ENCODE data around the gene CSAD. TPM values are rescaled to one million over a fixed set of nuclear protein-coding genes. Genes with fewer than 3 reads are reported as not detected.
"Not testable (repeated sequence)": the region's sequence is repeated elsewhere in the genome, so short reads cannot be mapped to it uniquely, and the experiment has no call there.

CSAD gene
- total RNA-seq, 2 donors from 2014 or later: 29.8 to 43.5 TPM

- no peak for ATAC-seq (replicated peaks)
- H3K36me3 Mint-ChIP-seq (ENCODE audit: low read depth): peaks cover 88% of the 10 kb centered on the region
- no peaks in the 10 kb centered on the region for H3K27me3 Mint-ChIP-seq
- peaks cover 23% of the 10 kb centered on the region for H3K4me1 Mint-ChIP-seq
- peak overlapping the region; percentile 66 for H3K27ac Mint-ChIP-seq
- no peak overlapping the region for H3K4me3 Mint-ChIP-seq
- no peaks in the 10 kb centered on the region for H3K9me3 Mint-ChIP-seq
Observed at GRCh38 chr12:53185582-53186153, 4.9 kb upstream of the CSAD start.

DNA sequence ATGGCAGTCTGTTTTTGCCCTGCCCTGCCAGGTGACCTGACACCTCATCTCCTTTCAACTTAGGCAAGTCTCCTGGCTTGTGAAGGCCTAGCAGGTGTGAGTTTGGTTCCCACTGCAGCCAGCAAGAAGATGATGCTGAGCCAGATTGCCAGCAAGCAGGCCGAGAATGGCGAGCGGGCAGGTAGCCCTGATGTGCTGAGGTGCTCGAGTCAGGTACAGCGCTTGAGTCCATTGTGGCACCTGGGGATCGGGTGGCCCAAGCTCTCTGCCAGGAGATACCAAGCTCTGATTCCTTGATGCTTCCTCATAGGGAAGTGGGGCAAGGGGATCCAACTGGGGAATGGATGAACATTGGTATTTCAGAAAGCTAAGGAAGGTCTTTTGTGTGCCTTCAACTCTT is 4.1 kb upstream of the CSAD start:
- peak overlapping the region; percentile 66 for H3K27ac Mint-ChIP-seq
- H3K27me3 Mint-ChIP-seq: no peaks in the 10 kb centered on the region
- no peaks in the 10 kb centered on the region for H3K9me3 Mint-ChIP-seq
- H3K4me3 Mint-ChIP-seq: peak overlapping the region; percentile 13
- H3K4me1 Mint-ChIP-seq: peaks cover 23% of the 10 kb centered on the region
- peaks cover 89% of the 10 kb centered on the region for H3K36me3 Mint-ChIP-seq (ENCODE audit: low read depth)
- no peak for ATAC-seq (replicated peaks)

- ATAC-seq (replicated peaks): no peak
- Mint-ChIP-seq H3K4me3 (peak overlapping the region; percentile 95), H3K27ac (no peak overlapping the region)
Observed at GRCh38 chr12:53182903-53183302, 2.2 kb upstream of the CSAD start.

GRCh38 chr12:53181935-53182334 is 1.2 kb upstream of the CSAD start:
- peaks cover 64% of the 10 kb centered on the region for H3K36me3 Mint-ChIP-seq (ENCODE audit: low read depth)
- H3K4me1 Mint-ChIP-seq: peaks cover 31% of the 10 kb centered on the region
- ATAC-seq (replicated peaks): no peak
- no peaks in the 10 kb centered on the region for H3K9me3 Mint-ChIP-seq
- peak overlapping the region; percentile 95 for H3K4me3 Mint-ChIP-seq
- peak overlapping the region; percentile 89 for H3K27ac Mint-ChIP-seq
- H3K27me3 Mint-ChIP-seq: no peaks in the 10 kb centered on the region

More at GRCh38 chr12:53182903-53183302, 2.2 kb upstream of the CSAD start:
- peaks cover 73% of the 10 kb centered on the region for H3K36me3 Mint-ChIP-seq (ENCODE audit: low read depth)
- no peaks in the 10 kb centered on the region for H3K9me3 Mint-ChIP-seq
- peaks cover 31% of the 10 kb centered on the region for H3K4me1 Mint-ChIP-seq
- H3K27me3 Mint-ChIP-seq: no peaks in the 10 kb centered on the region

GRCh38 chr12:53180931-53181645 is 363 bp upstream of the CSAD start:
- Mint-ChIP-seq H3K4me1 (peaks cover 31% of the 10 kb centered on the region), H3K27ac (peak overlapping the region; percentile 89)
- ATAC-seq (replicated peaks): peak; percentile 59

DNA sequence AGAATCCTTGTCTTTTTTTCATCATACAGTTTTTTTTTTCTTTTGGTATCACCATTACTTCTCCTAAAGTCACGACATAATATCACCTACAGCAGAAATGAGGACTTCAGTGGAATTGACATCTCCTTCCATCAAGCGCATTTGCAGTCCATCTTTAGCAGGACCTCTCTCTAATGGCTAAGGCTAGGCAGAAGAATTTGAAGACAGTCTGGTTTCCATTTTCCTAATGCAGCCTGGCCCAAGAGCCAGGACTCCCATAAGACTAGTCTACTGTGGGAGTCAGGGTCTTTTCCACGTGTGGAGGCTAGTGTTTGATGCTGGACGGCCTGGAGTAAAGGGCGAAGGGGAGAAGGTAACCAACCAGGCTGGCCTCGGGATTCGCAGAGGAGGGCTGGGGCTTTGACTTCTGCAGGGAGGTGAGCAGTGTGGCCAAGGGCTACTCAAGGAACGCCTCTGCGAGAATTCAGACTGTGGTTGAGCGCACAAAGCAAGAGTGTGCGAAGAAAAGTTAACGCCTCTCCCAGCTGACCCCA is 972 bp downstream of the CSAD start:
- peak; percentile 27 for ATAC-seq (replicated peaks)
- Mint-ChIP-seq H3K27ac (peak overlapping the region; percentile 89), H3K36me3 (ENCODE audit: low read depth) (peaks cover 42% of the 10 kb centered on the region), H3K9me3 (no peaks in the 10 kb centered on the region), H3K4me3 (peak overlapping the region; percentile 95), H3K4me1 (peaks cover 35% of the 10 kb centered on the region), H3K27me3 (no peaks in the 10 kb centered on the region)

More at GRCh38 chr12:53180931-53181645, 363 bp upstream of the CSAD start:
- Mint-ChIP-seq H3K4me3 (peak overlapping the region; percentile 95), H3K36me3 (ENCODE audit: low read depth) (peaks cover 55% of the 10 kb centered on the region), H3K27me3 (no peaks in the 10 kb centered on the region), H3K9me3 (no peaks in the 10 kb centered on the region)

GRCh38 chr12:53178803-53179202 is 1.9 kb downstream of the CSAD start:
- Mint-ChIP-seq H3K36me3 (ENCODE audit: low read depth) (peaks cover 35% of the 10 kb centered on the region), H3K4me1 (peaks cover 30% of the 10 kb centered on the region), H3K27ac (peak overlapping the region; percentile 89), H3K4me3 (peak overlapping the region; percentile 95)
- not testable (repeated sequence) for H3K27me3 Mint-ChIP-seq; ATAC-seq (replicated peaks); H3K9me3 Mint-ChIP-seq

DNA sequence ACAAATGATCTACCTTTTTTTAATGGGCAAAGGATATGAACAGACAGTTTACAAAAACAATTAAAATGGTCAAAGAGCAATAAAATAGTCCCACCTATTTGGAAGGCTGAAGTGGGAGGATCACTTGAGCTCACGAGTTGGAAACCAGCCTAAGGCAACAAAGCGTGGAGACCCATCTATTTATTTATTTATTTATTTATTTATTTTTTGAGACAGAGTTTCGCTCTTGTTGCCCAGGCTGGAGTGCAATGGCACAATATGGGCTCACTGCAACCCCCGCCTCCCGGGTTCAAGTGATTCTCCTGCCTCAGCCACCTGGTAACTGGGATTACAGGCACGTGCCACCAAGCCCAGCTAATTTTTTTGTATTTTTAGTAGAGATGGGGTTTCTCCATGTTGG is 3.3 kb downstream of the CSAD start:
- H3K27ac Mint-ChIP-seq; H3K9me3 Mint-ChIP-seq; ATAC-seq (replicated peaks); H3K4me3 Mint-ChIP-seq; H3K27me3 Mint-ChIP-seq: not testable (repeated sequence)
- peaks cover 26% of the 10 kb centered on the region for H3K4me1 Mint-ChIP-seq
- peaks cover 22% of the 10 kb centered on the region for H3K36me3 Mint-ChIP-seq (ENCODE audit: low read depth)

- no peak for ATAC-seq (replicated peaks)
- peaks cover 19% of the 10 kb centered on the region for H3K4me1 Mint-ChIP-seq
- H3K9me3 Mint-ChIP-seq: no peaks in the 10 kb centered on the region
- H3K27ac Mint-ChIP-seq: no peak overlapping the region
- H3K4me3 Mint-ChIP-seq: no peak overlapping the region
- peaks cover 15% of the 10 kb centered on the region for H3K36me3 Mint-ChIP-seq (ENCODE audit: low read depth)
- no peaks in the 10 kb centered on the region for H3K27me3 Mint-ChIP-seq
Observed at GRCh38 chr12:53176750-53177149, 4.0 kb downstream of the CSAD start.

- no peaks in the 10 kb centered on the region for H3K9me3 Mint-ChIP-seq
- H3K27ac Mint-ChIP-seq: no peak overlapping the region
- H3K36me3 Mint-ChIP-seq (ENCODE audit: low read depth): peaks cover 1% of the 10 kb centered on the region
- H3K4me1 Mint-ChIP-seq: peaks cover 13% of the 10 kb centered on the region
- no peak for ATAC-seq (replicated peaks)
- no peak overlapping the region for H3K4me3 Mint-ChIP-seq
- no peaks in the 10 kb centered on the region for H3K27me3 Mint-ChIP-seq
Observed at GRCh38 chr12:53174881-53175491, 5.7 kb downstream of the CSAD start.

DNA sequence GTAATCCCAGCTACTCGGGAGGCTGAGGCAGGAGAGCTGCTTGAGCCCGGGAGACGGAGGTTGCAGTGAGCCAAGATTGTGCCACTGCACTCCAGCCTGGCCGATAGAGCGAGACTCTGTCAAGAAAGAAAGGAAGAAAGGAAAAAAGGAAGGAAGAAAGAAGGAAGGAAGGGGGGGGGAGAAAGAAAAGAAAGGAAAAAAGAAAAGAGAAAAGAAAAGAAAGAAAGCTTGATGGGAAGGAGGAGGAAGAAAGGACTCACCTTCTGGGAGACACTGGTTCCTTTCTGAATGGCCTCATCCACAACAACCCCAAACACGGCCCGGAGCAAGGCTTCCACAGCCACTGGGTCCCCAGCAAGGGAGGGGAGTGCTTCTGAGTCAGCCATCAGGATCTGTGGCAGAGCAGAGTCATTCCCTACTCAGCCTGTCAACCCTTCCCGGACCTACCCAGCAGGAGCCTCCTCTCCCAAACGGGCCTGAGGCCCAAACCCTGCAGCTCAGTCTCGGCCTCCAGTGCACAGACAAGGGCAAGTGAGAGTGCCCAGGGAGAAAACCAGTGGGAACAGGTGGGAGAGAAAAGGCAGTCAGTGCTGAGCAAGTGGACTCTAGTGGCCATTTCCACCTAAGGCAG is 7.5 kb downstream of the CSAD start:
- H3K4me1 Mint-ChIP-seq: peaks cover 5% of the 10 kb centered on the region
- no peaks in the 10 kb centered on the region for H3K36me3 Mint-ChIP-seq (ENCODE audit: low read depth)
- H3K27ac Mint-ChIP-seq: peak overlapping the region; percentile 59
- H3K4me3 Mint-ChIP-seq: no peak overlapping the region
- ATAC-seq (replicated peaks): no peak
- H3K27me3 Mint-ChIP-seq: no peaks in the 10 kb centered on the region
- no peaks in the 10 kb centered on the region for H3K9me3 Mint-ChIP-seq

DNA sequence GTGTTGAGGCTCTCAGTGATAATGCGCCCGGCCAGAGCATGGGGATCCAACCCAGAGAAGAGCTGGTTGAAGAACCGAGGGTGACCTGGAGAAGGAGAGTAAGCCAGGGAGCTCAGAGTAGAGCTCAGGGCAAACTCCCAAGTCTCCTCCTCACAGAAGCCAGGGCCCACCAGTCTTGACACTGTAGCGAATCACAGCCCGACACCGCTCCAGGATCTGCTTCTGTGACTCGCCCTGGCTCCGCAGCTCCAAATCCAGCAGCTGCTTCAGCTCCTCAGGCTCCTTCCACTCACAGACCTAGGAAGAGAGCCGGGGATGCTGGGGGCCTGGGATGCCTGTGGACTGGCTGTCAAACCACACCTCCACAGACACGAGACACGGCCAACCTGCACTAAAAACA is 8.4 kb downstream of the CSAD start:
- H3K9me3 Mint-ChIP-seq: no peaks in the 10 kb centered on the region
- no peak for ATAC-seq (replicated peaks)
- peak overlapping the region; percentile 59 for H3K27ac Mint-ChIP-seq
- H3K4me1 Mint-ChIP-seq: peaks cover 5% of the 10 kb centered on the region
- no peaks in the 10 kb centered on the region for H3K36me3 Mint-ChIP-seq (ENCODE audit: low read depth)
- H3K4me3 Mint-ChIP-seq: no peak overlapping the region
- H3K27me3 Mint-ChIP-seq: no peaks in the 10 kb centered on the region

DNA sequence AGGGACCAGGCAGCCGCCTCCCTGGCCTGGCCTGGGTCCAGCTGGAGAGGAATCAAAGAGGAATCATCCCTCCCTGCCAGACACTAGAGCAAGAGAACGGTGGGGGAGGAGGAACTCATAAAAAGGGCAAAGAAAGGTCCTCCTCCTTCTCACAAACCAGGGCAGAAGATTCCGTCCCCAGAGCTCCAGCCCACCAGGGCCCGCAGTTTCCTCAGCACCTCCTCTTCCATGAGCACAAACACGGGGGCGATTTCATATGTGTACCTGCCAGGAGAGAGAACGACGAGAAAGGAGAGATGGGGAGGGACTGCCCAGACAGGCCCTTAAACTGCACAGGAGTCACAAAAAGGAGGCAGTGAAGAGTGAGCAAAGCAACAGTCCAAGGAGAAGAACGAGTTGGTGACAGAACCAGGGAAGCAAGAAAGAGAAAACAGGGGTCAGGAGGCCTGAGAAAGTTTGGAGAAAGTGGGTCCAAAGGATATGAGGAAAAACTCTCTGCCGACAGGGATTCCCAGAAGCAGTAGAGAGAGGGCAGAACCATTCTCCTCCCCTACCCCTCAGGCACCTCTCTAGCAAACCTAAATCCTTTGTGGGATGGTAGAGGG is 8.9 kb downstream of the CSAD start:
- no peak overlapping the region for H3K27ac Mint-ChIP-seq
- H3K4me1 Mint-ChIP-seq: peaks cover 5% of the 10 kb centered on the region
- no peak overlapping the region for H3K4me3 Mint-ChIP-seq
- no peaks in the 10 kb centered on the region for H3K9me3 Mint-ChIP-seq
- no peaks in the 10 kb centered on the region for H3K27me3 Mint-ChIP-seq
- H3K36me3 Mint-ChIP-seq (ENCODE audit: low read depth): no peaks in the 10 kb centered on the region
- ATAC-seq (replicated peaks): no peak

Data from activated T-helper 17 cell treated with anti-CD3 and anti-CD28 coated beads, Interleukin-2, amount 50 U/mL, for 72 hours (primary cell).